ENCODE results near the gene TEX19. TPM values are rescaled to one million over a fixed set of nuclear protein-coding genes. Genes with fewer than 3 reads are reported as not detected.

Gene TEX19
- total and polyA plus RNA-seq, 2 of the 8 experiments (the other 6 are each of a cell fraction or from before 2014, with no cell fraction given), result 0.54 to 0.80 TPM

- H3K9me3 ChIP-seq (ENCODE audit: insufficient read depth in 2 of 2, low read depth in 1 of 2, low read length in 1 of 2), result no peaks in the 10 kb centered on the region
- no peak overlapping the region for H2BK15ac ChIP-seq (ENCODE audit: low read length)
- no peak overlapping the region for H3K23ac ChIP-seq (ENCODE audit: insufficient read length)
- DNase-seq (ENCODE audit: low read depth in 1 of 2, low spot score in 2 of 2) (no peak), FAIRE-seq (no peak)
- H2BK120ac ChIP-seq (replicated peaks; ENCODE audit: low read depth, low read length), result no peak overlapping the region
- peaks cover 1 to 2% of the 10 kb centered on the region in 2 experiments for H4K20me1 ChIP-seq (replicated peaks in 1 of 2; ENCODE audit: control insufficient read depth in 1 of 2, insufficient read depth in 2 of 2, low read length in 2 of 2)
- no peak overlapping the region for H3K9ac ChIP-seq (replicated peaks in 1 of 4; ENCODE audit: extremely low read depth in 1 of 4, low read depth in 3 of 4, low read length in 3 of 4)
- no peak overlapping the region for H3K4me2 ChIP-seq (ENCODE audit: insufficient read depth in 1 of 2, low read depth in 2 of 2, low read length in 2 of 2)
- no peak overlapping the region for H2BK12ac ChIP-seq (ENCODE audit: low read depth, low read length)
- H3K56ac ChIP-seq (replicated peaks; ENCODE audit: insufficient read length, low read depth, low read length), result no peak overlapping the region
- H3K14ac ChIP-seq (ENCODE audit: insufficient read length), result no peak overlapping the region
- H2BK5ac ChIP-seq (ENCODE audit: low read depth, low read length), result no peak overlapping the region
- ChIA-PET CTCF (ENCODE audit: partially characterized antibody) (interaction anchor here (1.0 to 2.2 kb wide), 5 partner anchors 17 to 146 kb away, joined by 3 to 9 read pairs (median 5); no protein-coding TSS in a partner anchor), POLR2A (ENCODE audit: partially characterized antibody) (interaction anchor here (0.7 to 1.3 kb wide), 3 partner anchors 9 to 32 kb away, joined by 3 read pairs; no protein-coding TSS in a partner anchor)
- H3K27me3 ChIP-seq (replicated peaks in 1 of 4; ENCODE audit: control insufficient read depth in 3 of 4, extremely low read depth in 1 of 4, insufficient read depth in 3 of 4, low read length in 3 of 4), result no peaks in the 10 kb centered on the region
- no peak overlapping the region for H4K8ac ChIP-seq (ENCODE audit: extremely low read depth, insufficient read depth, low read length)
- H4K91ac ChIP-seq (replicated peaks; ENCODE audit: insufficient read length, low read length), result no peak overlapping the region
- WGBS, 2 experiments (ENCODE audit: extremely low coverage in 1 of 2, insufficient coverage in 1 of 2, insufficient read length in 1 of 2, insufficient replicate concordance in 2 of 2, low coverage in 1 of 2, low lambda C conversion rate in 2 of 2, missing lambda C conversion rate in 1 of 2), result 89% methylated on average over 15 of the region's 15 CpGs; no CpG with 5 or more reads in 1 of the 2 experiments
- H3K18ac ChIP-seq (ENCODE audit: extremely low read depth, low read length), result no peak overlapping the region
- H4K5ac ChIP-seq (ENCODE audit: insufficient read length, low read depth, low read length), result no peak overlapping the region
- no peak overlapping the region for H2BK20ac ChIP-seq (ENCODE audit: low read length)
- H3K4me3 ChIP-seq (ENCODE audit: extremely low read depth in 1 of 4, insufficient read depth in 2 of 4, low read depth in 3 of 4, low read length in 4 of 4), result no peak overlapping the region
- H3K27ac ChIP-seq (ENCODE audit: low read depth, low read length), result no peak overlapping the region
- no peaks in the 10 kb centered on the region for H3K4me1 ChIP-seq (replicated peaks in 1 of 4; ENCODE audit: control insufficient read depth in 3 of 4, insufficient read depth in 4 of 4, low read length in 3 of 4)
- no peak overlapping the region for H3K4ac ChIP-seq (replicated peaks; ENCODE audit: insufficient read length, low read depth, low read length)
- peaks cover 0 to 11% (median 0%) of the 10 kb centered on the region in 4 experiments; a peak in 2 of 8 replicates for H3K36me3 ChIP-seq (ENCODE audit: control insufficient read depth in 2 of 4, insufficient read depth in 4 of 4, low read length in 3 of 4)
- no peaks in the 10 kb centered on the region for H3K23me2 ChIP-seq (ENCODE audit: low read depth, low read length)
- H3K79me1 ChIP-seq (ENCODE audit: low read depth, low read length), result no peaks in the 10 kb centered on the region
- H2AFZ ChIP-seq (ENCODE audit: low read length), result no peak overlapping the region
- H3K79me2 ChIP-seq (ENCODE audit: control insufficient read depth in 1 of 2, insufficient read depth in 2 of 2, low read length in 2 of 2), result no peaks in the 10 kb centered on the region
- no peak overlapping the region for H2AK5ac ChIP-seq (ENCODE audit: low read depth, low read length)
- TF ChIP-seq BRCA1 (IDR thresholded peaks at IDR 0.05; ENCODE audit: low read depth, low read length) (no peak), RBBP5 (IDR thresholded peaks at IDR 0.05; ENCODE audit: borderline replicate concordance, low read depth, low read length) (no peak), E2F6 (IDR thresholded peaks at IDR 0.05) (no peak), TAF7 (optimal IDR thresholded peaks at IDR 0.05; ENCODE audit: borderline replicate concordance, low read depth, low read length) (no peak), TCF12 (IDR thresholded peaks at IDR 0.05; ENCODE audit: low read depth, low read length) (no peak), CEBPB (IDR thresholded peaks at IDR 0.05; ENCODE audit: low read depth, low read length) (no peak), RFX5 (IDR thresholded peaks at IDR 0.05; ENCODE audit: borderline replicate concordance, low read depth, low read length) (no peak), PHF8 (conservative IDR thresholded peaks at IDR 0.05; ENCODE audit: low read depth, low read length) (no peak), SIN3A (conservative IDR thresholded peaks at IDR 0.05 in 1 of 2, IDR thresholded peaks at IDR 0.05 in 1 of 2; ENCODE audit: low read depth in 1 of 2, low read length in 2 of 2) (no peak), CBX8 (IDR thresholded peaks at IDR 0.05; ENCODE audit: borderline replicate concordance, low read depth, low read length) (no peak), HDAC2 (IDR thresholded peaks at IDR 0.05; ENCODE audit: borderline replicate concordance in 1 of 2, low read depth in 2 of 2, low read length in 2 of 2) (no peak), SP2 (IDR thresholded peaks at IDR 0.05; ENCODE audit: low read length) (no peak)
Observed at GRCh38 chr17:82408288-82408937, 49.4 kb downstream of the TEX19 start.
